Astrocyte (in vitro differentiated cells and primary cell): ENCODE data around the gene SFRP2.

ENCODE experiments used
- CTCF ChIP-seq: IDR thresholded peaks from 2 replicates; pipeline ENCODE4 v1.5.1; 2011; ENCODE audit warnings: low read depth, mild to moderate bottlenecking, inconsistent platforms, low read length, moderate library complexity; ENCODE audit not compliant: insufficient read depth
- EZH2 ChIP-seq: IDR thresholded peaks from 2 replicates; pipeline ENCODE4 v1.6.1; 2012; ENCODE audit warnings: mild to moderate bottlenecking, low read length, inconsistent platforms; ENCODE audit not compliant: insufficient read depth

DNA sequence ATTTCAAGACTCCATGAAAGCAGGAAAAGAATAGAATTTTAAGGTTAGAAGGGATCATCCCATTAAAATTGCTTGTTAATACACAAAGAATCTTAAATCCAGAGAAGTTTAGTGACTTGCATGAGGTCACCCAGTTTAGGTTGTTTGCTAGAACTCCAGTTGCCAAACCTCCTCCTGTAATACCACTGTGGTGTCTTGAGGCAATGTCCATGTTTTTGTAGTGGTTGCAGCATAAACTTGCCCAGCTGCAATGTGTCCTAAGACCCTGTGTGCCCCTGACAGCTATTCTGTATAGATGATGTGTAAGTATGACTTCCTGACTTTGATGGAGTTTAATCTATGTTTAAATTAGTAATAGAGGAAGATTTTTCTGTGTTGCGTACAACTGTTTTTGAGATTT is 6.3 kb downstream of the SFRP2 start:
- TF ChIP-seq EZH2, result no peak
- no peak for TF ChIP-seq CTCF
